Activated T-helper 9 cell treated with anti-CD3 and anti-CD28 coated beads, Interleukin-2, amount 50 U/mL, for 16 hours (primary cell): ENCODE data around the gene MEGF9.

Experiments used
- DNase-seq: peaks from one replicate; pipeline ENCODE4 v3.0.0-alpha.2; 2020; ENCODE audit warnings: low read depth

The MEGF9 gene

GRCh38 chr9:120702075-120702474, 12.2 kb downstream of the MEGF9 start:
- no peak for DNase-seq

- DNase-seq, result no peak
Observed at GRCh38 chr9:120701248-120701647, 13.0 kb downstream of the MEGF9 start.

- DNase-seq, result no peak
Observed at GRCh38 chr9:120698766-120699165, 15.5 kb downstream of the MEGF9 start.

GRCh38 chr9:120697448-120697847, 16.8 kb downstream of the MEGF9 start:
- DNase-seq, result no peak

- DNase-seq, result no peak
Observed at GRCh38 chr9:120696551-120697230, 17.6 kb downstream of the MEGF9 start.

GRCh38 chr9:120694559-120694958, 19.7 kb downstream of the MEGF9 start:
- DNase-seq, result no peak

- no peak for DNase-seq
Observed at GRCh38 chr9:120693700-120694008, 20.6 kb downstream of the MEGF9 start.

GRCh38 chr9:120692901-120693699, 21.2 kb downstream of the MEGF9 start:
- DNase-seq, result no peak

- no peak for DNase-seq
Observed at GRCh38 chr9:120690372-120690771, 23.9 kb downstream of the MEGF9 start.

- no peak for DNase-seq
Observed at GRCh38 chr9:120689860-120690259, 24.4 kb downstream of the MEGF9 start.

GRCh38 chr9:120688758-120689157, 25.5 kb downstream of the MEGF9 start:
- DNase-seq, result no peak

GRCh38 chr9:120683150-120683549, 31.1 kb downstream of the MEGF9 start:
- no peak for DNase-seq

GRCh38 chr9:120681121-120681520, 33.1 kb downstream of the MEGF9 start:
- DNase-seq, result no peak

GRCh38 chr9:120680579-120680978, 33.7 kb downstream of the MEGF9 start:
- DNase-seq, result no peak

GRCh38 chr9:120680161-120680560, 34.1 kb downstream of the MEGF9 start:
- no peak for DNase-seq

GRCh38 chr9:120677965-120678364, 36.3 kb downstream of the MEGF9 start:
- DNase-seq, result no peak

GRCh38 chr9:120676767-120677402, 37.4 kb downstream of the MEGF9 start:
- DNase-seq, result no peak

- DNase-seq, result no peak
Observed at GRCh38 chr9:120668399-120668798, 45.9 kb downstream of the MEGF9 start.

- DNase-seq, result no peak
Observed at GRCh38 chr9:120663950-120664349, 50.3 kb downstream of the MEGF9 start.

- DNase-seq, result no peak
Observed at GRCh38 chr9:120663380-120663779, 50.9 kb downstream of the MEGF9 start.

- DNase-seq, result no peak
Observed at GRCh38 chr9:120662513-120662912, 51.8 kb downstream of the MEGF9 start.

- DNase-seq, result no peak
Observed at GRCh38 chr9:120659676-120660075, 54.6 kb downstream of the MEGF9 start.

GRCh38 chr9:120659209-120659608, 55.1 kb downstream of the MEGF9 start:
- no peak for DNase-seq
